GM18873 (cell line): Measurements from ENCODE around the gene PCNP.
"Not testable (repeated sequence)": the region's sequence is repeated elsewhere in the genome, so short reads cannot be mapped to it uniquely, and the experiment has no call there.

ENCODE experiments used
- ATAC-seq: cut with Tn5 transposase; IDR thresholded peaks from one replicate; pipeline ENCODE4 v1.9.1; 2021; ENCODE audit warnings: mild to moderate bottlenecking, moderate library complexity, moderate number of reproducible peaks; ENCODE audit not compliant: unreplicated experiment, low FRiP score

Gene PCNP

DNA sequence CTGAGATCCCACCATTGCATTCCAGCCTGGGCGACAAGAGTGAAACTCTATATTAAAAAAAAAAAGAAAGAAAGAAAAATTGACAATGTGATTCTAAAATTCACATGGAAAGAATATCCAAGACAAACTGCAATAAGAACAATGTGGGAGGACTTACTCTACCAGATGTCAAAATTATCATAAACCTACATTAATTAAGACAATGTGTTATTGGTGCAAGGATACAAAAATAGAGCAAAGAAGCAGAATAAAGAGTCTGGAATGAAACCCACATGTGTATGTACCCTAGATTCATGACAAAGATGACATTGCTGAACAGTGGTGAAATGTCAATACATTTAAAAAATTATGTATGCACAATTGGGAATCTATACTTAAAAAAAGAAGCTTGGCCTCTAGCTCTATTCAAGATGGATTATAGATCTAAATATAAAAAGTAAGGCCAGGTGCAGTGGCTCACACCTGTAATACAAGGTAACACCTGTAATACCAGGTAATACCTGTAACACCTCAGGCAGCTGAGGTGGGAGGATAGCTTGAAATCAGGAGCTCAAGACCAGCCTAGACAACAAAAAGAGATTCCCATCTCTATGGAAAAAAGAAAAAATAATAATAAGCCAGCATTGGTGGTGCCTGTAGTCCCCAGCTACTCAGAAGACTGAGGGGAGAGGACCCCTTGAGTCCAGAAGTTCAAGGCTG, 57.3 kb downstream of the PCNP start:
- no peak for ATAC-seq

DNA sequence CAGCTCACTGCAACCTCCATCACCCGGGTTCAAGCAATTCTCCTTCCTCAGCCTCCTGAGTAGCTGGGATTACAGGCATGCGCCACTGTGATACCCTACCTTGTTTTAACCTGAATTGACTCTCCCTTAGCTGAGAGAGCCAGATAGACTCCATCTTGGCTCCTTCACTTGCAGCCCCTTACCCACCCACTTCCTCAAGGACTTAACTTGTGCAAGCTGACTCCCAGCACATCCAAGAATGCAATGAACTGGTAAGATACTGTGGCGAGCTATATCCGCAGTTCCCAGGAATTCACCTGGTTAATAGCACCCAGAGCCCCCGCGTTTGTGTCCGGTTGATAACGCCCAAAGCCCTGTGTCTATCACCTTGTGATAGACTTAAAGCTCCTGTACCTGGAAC, 58.0 kb downstream of the PCNP start:
- not testable (repeated sequence) for ATAC-seq

DNA sequence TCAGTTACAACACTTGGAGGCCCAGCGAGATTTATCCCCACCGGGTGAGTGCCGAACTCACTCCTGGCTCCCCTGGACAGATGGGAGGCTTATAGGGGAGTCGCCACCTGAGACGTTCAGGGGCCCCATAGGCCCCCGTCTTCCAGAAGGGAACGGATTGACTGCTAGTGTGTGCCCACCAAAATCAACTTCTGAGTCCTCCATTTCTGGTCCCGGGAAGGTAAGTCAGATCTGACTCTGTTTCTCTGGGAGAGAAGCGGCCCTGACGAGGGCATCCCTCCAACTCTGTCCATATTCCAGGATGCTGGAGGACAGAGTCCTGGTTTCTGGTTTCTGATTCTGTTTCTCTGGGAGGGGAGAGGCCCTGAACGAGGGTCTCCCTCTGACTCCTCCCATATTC, 58.6 kb downstream of the PCNP start:
- ATAC-seq, result no peak

DNA sequence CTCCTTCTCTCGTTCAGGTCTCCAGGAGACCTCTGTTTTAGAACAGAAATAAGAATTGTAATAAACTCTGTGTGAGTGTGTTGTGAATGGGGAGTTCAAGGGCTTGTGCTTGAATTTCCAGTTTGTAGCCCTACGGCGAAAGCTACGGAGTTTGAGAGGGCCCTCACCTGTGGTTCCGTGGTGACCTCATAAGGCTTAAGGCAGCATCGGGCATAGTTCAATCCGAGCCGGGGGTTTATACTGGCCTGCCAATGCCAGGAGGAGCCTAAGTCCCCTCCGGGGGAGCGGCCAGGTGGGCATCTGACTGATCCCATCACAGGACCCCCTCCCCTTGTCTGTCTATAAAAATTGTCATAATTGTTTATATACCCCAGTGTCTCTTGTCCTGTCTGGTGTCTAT, 59.2 kb downstream of the PCNP start:
- no peak for ATAC-seq

DNA sequence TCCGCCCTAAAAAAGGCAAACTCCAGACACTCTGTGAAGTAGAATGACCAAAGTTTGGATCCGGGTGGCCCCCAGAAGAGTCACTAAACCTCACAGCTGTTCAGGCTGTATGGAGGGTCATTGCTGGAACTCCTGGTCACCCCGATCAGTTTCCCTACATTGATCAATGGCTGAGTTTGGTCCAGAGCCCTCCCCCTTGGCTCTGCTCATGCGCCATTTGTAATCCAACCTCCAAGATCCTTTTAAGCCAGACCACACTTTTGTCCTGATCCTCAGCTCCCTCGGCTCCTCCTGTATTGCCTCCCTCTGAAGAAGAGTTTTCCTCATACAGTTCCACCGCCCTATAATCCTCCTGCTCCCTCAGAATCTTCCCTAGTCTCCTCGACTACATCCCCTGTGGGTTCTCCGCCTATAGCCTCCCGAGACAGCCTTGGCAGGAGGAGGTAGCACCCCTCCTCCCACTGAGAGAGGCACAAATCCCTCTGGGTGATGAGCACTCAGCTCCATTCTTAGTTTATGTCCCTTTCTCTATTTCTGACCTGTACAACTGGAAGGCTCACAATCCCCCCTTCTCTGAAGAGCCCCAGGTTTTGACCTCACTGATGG, 60.7 kb downstream of the PCNP start:
- ATAC-seq, result no peak

DNA sequence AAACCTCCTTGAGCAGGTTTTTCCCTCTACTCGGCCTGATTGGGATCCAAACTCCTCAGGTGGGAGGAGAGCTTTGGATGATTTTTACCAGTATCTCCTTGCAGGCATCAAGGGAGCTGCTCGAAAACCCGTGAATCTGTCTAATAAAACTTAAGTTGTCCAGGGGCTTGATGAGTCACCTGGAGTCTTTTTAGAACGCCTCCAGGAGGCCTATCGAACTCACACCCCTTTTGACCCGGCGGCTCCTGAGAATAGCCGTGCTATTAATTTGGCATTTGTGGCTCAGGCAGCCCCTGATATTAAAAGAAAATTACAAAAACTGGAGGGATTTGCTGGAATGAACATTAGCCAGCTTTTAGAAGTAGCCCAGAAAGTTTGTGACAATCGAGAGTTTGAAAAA, 61.4 kb downstream of the PCNP start:
- ATAC-seq, result no peak

DNA sequence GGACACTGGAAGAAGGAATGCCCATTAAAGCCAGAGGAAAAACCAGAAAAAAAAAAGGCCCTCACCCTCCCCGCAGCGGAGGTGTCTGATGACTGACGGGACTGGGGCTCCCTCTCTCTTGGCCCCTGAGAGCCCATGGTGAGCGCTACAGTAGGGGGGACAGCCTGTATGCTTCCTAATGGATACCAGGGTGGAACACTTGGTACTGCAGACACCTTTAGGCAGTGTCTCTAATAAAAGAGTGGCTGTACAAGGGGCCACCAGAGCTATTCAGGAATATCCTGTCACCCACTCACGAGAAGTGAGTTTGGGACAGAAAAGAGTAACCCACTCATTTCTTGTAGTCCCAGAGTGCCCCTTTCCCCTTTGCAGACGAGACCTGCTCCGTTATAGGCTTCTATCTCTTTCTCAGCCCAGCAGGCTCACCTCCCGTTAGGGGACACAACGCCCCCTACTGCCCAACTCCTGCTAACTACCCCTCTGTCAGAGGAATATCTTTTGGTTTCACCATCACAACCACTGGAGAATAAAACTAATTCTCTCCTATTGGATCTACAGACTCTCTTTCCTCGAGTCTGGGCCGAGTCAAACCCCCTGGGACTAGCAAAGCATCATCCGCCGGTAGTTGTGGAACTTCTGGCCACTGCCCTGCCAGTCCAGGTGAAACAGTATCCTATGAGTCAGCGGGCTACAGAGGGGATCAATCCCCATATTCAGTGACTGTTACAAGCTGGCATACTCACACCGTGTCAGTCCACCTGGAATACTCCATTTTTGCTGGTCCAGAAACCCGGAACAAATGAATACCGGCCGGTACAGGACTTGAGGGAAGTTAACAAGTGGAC, 62.2 kb downstream of the PCNP start:
- ATAC-seq, result no peak

DNA sequence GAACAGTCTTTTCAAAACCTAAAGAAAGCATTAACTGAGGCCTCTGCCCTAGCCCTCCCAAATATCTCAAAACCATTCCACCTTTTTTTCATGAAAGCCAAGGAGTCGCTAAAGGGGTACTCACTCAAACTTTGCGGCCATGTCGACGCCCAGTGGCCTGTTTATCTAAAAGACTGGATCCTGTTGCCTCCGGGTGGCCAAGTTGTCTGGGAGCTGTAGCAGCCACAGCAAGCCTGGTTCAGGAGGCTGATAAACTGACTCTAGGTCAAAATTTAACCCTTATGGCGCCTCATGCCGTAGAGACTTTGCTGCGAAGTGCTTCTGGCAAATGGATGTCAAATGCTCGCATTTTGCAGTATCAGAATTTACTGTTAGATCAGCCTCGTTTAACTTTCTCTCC, 63.5 kb downstream of the PCNP start:
- ATAC-seq, result no peak

DNA sequence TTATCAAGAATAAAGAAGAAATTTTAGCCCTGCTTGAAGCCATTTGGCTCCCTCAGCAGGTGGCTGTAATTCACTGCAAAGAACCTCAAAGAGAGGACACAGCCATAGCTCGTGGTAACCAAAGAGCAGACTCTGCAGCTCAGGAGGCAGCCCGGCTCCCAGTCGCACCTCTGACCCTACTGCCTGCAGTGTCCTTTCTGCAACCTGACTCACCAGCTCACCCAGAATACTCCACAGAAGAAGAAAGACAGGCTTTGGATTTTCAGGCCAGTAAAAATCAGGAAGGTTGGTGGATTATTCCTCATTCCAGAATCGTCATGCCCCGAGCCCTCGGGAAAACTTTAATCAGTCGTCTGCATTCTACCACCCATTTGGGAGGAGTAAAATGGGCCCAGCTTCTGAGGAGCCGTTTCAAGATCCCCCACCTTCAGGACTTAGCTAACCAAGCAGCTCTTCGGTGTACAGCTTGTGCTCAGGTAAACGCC, 64.3 kb downstream of the PCNP start:
- ATAC-seq, result no peak

DNA sequence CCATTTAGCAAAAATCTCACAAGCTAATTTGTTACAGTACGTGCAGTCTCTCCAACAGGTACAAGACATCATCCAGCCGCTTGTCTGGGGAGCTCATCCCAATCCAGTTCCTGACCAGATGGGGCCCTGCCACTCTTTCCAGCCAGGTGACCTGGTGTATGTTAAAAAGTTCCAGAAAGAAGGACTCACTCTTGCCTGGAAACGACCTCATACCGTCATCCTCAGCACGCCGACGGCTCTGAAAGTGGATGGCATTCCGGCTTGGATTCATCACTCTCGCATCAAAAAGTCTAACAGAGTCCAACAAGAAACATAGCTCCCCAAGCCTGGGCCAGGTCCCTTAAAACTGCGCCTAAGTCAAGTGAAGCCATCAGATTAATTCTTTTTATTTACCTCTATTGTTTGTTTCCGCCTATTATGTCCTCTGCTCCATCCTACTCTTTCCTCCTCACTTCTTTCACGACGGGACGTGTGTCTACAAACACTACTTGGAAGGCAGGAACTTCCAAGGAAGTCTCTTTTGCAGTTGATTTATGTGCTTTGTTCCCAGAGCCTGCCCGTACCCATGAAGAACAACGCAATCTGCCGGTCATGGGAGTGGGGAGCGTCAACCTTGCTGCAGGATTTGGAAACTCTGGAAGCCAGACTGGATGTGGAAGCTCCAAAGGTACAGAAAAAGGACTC, 65.4 kb downstream of the PCNP start:
- ATAC-seq, result no peak

DNA sequence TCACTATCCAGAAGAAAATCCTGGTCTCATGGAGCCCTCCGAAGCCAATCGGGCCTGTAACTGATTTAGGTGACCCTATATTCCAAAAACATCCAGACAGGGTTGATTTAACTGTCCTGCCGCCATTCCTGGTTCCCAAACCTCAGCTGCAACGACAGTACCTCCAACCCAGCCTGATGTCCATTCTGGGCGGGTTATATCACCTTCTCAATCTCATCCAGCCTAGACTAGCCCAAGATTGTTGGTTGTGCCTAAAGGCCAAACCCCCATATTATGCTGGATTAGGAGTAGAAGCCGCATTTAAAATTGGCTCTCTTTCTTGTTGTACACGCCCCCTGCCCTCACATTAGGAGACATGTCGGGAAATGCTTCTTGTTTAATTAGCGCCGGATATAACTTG, 66.3 kb downstream of the PCNP start:
- ATAC-seq, result no peak

DNA sequence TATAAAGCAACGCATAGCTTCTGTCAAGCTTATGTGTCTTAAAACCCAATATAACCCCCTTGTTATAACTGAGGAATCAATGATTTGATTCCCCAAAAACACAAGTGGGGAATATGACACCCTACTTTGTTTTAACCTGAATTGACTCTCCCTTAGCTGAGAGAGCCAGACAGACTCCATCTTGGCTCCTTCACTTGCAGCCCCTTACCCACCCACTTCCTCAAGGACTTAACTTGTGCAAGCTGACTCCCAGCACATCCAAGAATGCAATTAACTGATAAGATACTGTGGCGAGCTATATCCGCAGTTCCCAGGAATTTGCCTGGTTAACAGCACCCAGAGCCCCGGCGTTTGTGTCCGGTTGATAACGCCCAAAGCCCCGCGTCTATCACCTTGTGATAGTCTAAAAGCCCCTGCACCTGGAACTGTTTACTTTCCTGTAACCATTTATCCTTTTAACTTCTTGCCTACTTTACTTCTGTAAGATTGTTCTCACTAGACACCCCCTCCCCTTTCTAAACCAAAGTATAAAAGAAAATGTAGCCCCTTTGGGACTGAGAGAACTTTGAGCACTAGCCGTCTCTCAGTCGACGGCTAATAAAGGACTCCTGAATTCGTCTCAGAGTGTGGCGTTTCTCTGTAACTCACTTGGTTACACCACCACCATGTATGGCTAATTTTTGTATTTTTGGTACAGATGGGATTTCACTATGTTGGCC, 67.6 kb downstream of the PCNP start:
- not testable (repeated sequence) for ATAC-seq

DNA sequence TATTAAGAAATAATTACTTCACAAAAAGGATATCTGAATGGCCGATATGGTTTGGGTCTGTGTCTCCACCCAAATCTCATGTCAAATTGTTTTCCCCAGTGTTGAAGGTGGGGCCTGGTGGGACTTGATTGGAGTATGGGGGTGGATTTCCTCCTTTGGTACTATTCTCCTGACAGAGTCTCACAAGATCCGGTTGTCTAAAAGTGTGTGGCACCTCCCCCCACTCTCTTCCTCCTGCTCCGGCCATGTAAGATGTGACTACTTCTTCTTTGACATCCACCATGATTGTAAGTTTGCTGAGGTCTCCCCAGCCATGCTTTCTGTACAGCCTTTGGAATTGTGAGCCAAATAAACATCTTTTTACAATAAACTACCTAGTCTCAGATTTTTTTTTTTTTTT, 68.5 kb downstream of the PCNP start:
- ATAC-seq, result no peak

DNA sequence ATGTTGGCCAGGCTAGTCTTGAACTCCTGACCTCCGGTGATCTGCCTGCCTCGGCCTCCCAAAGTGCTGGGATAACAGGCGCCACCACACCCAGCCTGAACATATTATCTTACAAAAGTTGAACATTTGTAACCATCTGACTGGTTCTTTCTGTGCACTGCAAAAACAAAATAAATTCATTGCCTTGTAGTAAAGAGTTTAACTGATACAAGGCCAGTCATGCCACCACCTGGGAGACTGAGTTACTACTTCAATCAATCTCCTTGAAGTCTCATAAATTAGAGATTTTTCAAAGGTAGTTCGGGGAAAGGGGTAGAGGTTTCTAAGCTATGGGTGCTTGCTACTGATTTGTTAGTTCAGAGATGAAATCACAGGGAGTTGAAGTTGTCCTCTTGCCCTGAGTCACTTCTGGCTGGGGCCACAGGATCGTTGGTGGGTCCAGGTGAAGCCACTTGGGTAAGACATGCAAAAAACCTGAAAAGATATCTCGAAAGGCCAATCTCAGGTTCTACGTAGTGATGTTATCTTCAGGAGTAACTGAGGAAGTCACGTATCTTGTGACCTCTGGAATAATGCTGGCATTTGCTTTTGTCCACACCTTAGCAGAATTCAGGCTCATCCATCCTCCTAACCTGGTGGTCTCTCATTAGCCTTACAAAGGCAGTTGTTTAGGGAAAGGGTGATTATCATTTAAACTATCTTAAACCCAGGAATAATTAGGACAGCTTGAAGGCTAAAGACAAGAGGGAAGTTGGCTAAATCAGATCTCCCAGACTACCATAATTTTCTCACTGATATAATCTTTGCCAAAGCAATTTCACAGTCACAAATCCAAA, 69.2 kb downstream of the PCNP start:
- no peak for ATAC-seq
